Measurements from ENCODE around the gene IL3.

IL3 gene

GRCh38 chr5:132026516-132027008, 33.9 kb upstream of the IL3 start:
- DNase-seq (ENCODE audit: low read depth in 2 of 2): no peak

GRCh38 chr5:132027027-132027426, 33.4 kb upstream of the IL3 start:
- no peak for DNase-seq (ENCODE audit: low read depth in 2 of 2)

DNA sequence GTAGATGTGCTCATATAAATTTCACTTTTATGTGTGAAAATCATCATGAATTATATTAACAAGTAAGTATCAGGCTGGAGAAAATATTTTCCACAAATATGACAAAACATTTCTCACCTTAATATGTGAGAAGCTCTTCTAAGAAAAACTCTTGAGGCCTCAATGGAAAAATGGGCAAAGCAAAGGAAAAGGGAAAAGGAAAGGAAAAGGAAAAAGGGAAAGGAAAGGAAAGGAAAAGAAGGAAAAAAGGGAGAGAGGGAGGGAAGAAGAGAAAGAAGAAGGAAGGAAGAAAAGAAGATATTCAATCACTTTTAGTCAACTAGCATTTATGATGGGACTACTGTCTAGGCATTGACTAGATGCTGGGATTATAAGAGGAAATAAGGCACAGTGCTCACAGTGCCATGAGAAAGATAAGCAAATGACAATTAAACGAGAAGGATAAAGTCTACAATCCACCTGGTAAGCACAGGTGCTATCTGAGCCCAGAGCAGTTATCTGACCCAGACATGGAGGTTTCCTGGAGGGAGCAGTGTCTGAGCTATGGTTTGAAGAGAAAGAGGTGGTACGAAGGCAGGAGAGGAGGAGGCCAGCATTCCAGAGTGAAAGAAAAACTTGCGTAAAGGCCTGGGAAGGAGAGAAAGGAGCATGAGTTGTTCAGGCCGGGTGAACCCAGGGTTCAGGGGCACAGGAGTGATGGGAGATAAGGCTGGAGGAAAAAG, 30.7 kb upstream of the IL3 start:
- DNase-seq (ENCODE audit: low read depth in 2 of 2): no peak

DNA sequence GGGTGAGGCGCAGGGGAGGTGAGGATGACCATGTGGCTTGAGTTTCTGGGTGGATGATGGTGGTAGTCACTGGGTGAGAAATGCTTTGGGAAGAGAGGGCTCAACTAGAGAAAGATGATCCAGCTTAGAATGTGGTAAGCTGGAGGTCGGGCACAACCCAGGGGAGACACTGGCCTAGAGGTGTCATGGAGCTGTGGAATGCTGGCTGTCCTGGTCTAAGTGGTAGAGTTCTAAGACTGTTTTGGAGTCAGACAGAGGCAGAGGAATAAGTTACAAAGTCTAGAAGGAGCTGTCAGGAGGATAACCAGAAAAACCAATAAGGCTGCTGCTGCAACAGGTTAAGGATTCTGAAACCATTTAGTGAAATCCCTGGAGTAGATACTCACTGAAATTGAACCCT, 29.8 kb upstream of the IL3 start:
- no peak for DNase-seq (ENCODE audit: low read depth in 2 of 2)

DNA sequence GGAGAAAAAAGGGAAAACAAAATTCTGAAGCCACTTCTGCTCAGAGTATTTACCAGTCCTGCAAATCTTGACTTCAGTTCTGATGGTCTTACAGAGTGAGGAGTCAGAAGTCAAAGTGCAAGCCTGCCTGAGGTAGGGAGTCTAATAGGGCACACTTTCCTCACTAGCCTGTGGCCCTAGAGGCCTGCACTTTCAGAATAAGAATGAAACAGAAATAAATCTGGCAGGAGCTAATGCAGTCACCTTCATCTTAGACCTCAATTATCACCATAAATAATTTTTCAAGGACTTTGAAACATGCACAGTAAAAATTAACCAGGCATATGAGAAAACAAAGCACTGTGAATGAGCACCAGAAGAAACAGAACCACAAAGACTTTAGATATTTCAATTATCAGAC, 28.3 kb upstream of the IL3 start:
- DNase-seq (ENCODE audit: low read depth in 2 of 2): no peak

- no peak for DNase-seq (ENCODE audit: low read depth in 2 of 2)
Measured at GRCh38 chr5:132033122-132033521, 27.3 kb upstream of the IL3 start.

GRCh38 chr5:132037353-132037752, 23.1 kb upstream of the IL3 start:
- no peak for DNase-seq (ENCODE audit: low read depth in 2 of 2)

- no peak for DNase-seq (ENCODE audit: low read depth in 2 of 2)
Measured at GRCh38 chr5:132044207-132044606, 16.2 kb upstream of the IL3 start.

DNA sequence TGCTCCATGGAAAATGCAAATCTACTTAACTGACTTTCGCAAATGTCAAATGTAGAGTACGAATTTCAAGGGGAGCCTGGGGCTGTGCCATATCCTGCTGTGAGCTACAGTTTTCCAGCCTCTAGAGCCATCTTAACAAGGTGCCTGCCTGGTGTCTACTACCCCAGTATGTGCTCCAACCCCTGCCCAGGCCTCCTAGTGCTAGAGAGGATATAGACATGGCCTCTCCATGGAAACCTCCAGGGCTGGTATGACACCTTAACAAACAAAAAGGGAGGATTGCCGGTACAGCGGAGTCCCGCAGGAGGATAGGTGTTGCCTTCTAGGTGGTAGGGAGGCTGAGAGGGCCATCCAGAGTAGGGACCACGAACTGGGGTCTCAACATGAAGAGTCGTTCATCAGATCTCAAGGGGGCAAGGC, 13.6 kb upstream of the IL3 start:
- DNase-seq (ENCODE audit: low read depth in 2 of 2): no peak

DNA sequence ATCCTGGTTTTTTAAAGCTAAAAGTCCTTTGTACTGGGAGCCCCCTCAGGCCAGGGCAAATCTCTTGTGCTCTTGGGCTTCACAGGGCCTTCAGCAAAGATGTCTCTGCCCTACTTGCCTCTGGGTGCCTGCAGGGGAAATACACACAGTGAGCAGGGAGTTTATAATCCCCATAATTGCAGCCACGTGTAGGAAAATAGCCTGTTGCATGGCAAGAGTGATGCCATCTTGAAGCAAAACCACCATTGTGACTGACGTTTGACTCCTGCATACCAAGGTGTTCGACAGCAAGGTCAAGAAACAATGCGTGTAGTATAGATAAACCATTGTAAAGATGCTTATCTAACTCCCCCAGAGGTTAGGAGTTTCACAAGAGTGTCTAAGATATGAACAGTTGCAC, 11.4 kb upstream of the IL3 start:
- no peak for DNase-seq (ENCODE audit: low read depth in 2 of 2)

DNA sequence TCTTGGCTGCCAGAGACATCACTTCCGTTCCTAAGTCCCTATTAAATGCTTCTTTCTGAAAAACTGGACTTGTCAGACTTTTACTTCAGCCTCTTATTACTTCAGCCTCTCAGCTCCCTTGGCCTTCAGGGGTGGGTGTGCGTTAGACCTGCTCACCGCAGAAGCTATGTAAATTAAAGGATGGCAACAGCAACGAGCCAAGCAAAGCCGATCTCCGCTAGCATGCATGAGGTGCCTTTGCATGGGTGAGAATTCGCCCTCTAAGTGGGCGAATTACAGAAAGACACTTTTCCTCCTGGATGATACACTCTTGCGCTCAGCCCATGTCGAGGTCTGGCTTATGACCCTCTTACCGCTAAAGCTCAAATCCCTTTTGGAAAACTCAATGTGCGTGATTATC, 10.9 kb upstream of the IL3 start:
- DNase-seq (ENCODE audit: low read depth in 2 of 2): no peak

- DNase-seq (ENCODE audit: low read depth in 2 of 2): no peak
Measured at GRCh38 chr5:132050136-132050535, 10.3 kb upstream of the IL3 start.

GRCh38 chr5:132050661-132051552, 9.5 kb upstream of the IL3 start:
- no peak for DNase-seq (ENCODE audit: low read depth in 2 of 2)

GRCh38 chr5:132052520-132052919, 7.9 kb upstream of the IL3 start:
- DNase-seq (ENCODE audit: low read depth in 2 of 2): no peak

- DNase-seq (ENCODE audit: low read depth in 2 of 2): no peak
Measured at GRCh38 chr5:132053483-132053882, 7.0 kb upstream of the IL3 start.

DNA sequence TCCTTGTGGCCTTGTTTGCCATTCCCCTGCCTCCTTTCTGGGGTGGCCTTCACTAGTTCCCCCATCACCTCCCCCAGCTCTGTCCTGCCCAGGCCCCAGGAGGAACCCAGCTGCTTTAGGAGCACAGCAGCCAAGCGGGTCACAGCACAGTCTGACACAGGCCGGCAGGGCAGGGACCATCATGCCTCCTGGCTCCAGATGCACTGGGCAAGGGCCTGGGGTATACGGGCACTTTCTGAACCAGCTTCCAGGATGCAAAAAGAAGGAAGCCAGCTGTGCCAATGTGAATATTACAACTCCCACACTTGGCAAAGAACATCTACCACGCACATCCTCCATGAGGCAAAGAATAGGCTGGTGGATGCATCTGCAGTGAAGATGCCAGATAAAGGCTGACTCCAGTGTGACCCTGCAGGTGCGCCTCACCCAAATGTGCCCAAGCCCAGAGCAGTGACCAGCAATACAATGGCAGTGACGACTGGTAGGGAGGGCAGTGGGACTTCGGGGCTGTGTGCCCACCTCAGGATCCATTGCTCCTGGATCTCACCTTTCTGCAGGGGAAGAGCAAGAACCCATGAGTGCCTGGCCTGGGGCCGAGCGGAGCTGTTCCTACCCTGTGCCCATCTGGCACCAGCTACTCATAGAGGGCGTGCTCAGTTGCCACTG, 6.3 kb upstream of the IL3 start:
- no peak for DNase-seq (ENCODE audit: low read depth in 2 of 2)

DNA sequence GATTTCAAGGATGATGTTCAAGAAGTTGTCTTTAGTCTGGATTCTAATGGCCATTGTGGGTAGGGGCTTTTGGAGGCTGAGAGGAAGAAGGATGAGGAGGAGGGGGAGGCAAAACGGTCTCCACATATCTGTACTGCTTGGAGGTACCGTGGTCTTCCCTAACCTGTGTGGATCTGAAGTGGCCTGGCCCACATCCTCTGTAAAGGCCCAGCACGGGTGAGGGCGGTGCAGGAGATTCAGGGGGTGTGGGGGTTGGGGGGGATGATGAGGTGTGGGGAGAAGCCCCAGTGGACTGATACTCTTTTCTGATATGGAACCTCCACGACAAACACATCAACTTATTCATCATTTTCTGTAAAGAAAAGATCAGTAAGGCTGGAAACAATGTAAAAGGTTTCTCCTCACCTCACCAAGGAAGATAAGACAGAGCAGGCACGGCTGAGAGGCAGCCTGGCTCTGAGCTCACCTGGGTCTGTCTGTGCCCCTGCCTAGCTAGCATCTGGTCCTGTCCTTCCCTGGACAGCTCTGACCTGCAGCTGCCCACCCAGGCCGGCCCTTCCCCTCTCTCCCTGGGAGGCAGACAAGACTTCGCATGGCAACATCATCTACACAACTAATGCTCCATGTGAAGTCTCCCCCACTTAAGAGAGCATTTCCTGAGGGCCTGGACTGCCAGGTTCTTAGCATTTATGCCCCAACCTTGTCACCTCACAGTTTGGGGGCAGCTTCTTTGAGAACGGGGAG, 5.6 kb upstream of the IL3 start:
- no peak for DNase-seq (ENCODE audit: low read depth in 2 of 2)

GRCh38 chr5:132055441-132055807, 5.0 kb upstream of the IL3 start:
- no peak for DNase-seq (ENCODE audit: low read depth in 2 of 2)

GRCh38 chr5:132055808-132056609, 4.4 kb upstream of the IL3 start:
- DNase-seq (ENCODE audit: low read depth in 2 of 2): no peak

DNA sequence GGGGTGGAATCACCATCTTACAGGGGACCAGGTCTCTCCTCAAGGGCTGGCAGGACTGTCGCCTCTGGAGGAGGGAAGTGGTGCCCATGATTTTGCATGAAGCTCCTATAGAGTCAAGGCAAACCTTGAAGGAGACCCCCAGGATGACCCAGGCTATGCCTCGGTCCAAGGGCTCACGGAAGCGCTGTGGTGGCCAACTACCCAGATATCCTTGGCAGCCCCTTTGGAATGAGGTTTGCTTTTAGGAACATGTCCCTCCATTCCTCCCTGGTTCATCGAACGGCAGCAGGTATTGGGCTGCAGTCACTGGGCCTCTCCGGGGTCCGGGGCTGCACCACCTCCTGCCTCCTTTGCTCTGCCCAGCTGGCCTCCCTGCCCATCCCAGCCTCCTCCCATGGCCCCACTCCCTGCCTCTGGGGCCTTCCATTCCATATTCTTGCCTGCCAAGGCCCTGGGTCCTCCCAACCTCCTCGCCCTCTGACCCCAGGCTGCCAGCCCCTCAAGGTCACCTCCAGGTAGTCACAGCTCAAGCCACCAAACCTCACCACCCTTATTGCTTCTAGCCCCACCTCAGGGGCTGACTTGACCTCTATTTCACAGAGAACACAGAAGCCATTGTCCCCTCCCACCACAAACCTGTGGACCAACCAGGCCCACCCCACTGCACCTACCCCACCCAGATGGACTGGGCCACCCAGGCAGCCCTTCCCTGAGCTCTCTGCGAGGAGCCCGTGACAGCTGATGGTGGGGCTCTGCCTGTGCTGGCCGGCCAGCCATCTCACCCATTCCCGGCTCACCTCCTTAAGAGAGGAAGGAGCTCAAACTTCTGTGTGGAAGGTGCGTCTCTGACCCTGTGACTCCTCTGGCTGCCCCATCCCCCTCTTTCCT, 3.6 kb upstream of the IL3 start:
- DNase-seq (ENCODE audit: low read depth in 2 of 2): no peak
